Femur (tissue), 1 donor: Measurements from ENCODE around the gene SLC38A8.

ENCODE experiments used
- DNase-seq: peaks from one replicate; pipeline ENCODE4 v3.0.0-alpha.2; 2017

Gene SLC38A8

DNA sequence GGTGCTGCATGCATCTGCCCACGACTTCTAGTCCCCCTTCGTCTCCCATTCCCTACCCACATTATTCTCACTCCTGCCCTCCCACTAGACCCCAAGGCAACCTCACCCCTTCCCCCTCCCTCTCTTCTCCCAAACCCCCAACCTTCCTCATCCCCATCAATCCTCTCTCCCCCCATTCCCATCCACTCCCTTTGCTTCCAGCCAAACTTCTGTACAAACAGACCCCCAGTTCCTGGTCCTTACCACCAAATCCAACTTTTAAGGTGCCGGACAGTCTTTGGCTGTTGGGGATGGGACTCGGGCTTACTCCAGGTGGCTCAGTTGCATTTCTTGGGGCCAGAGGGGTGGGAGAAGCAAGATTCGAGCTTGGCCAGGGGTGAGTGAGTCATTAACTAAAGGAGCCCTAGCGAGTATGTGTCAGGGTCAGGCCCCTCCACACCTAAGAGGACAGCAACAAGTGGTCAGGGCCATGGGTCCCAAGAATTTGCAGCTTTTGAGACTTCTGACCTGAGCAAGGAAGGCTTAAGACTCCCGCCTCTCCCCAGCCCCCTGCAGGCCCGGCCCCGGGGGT is at the start of gene SLC38A8:
SLC38A8 (minus strand) TSS at position 488 of the 571 bp plus-strand sequence. CDS start 638 bp downstream, outside the sequence.
- DNase-seq = no peak

DNA sequence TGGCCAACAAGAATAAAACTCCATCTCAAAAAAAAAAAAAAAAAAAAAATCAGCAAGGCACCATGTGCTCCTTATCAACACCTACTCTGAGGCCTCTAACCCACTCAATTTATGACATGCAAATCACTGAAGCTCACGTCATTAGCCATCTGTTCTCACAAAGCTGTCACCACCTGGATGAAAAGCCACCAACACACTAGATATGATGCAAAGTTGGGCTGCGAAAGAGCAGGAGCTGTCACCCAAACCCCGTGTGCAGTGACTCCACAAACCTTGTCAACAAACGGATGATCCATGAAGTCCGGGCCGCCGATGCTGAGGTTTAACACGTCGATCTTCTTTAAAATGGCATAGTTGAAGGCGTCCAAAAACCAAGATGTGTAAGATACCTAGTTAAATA is 48.9 kb upstream of the SLC38A8 start:
- no peak for DNase-seq

DNA sequence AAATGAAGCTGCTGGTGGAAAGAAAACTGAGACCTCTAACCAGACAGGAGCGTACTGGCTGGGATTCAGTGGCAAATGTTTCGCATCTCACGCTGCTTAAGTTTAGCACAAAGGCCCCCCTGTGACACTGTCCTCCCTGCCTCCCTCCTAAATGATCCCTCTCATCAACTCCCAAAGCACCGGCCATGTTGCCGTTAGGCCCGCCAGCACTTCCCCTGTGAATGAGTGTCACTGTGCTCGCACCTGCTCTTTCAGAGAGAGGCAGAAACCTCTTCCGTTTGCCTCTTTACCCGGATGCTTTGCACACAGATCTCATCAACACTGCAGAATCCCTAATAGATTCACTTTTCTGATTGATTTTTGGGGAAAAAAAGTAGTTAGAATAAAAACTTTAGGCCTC is 47.6 kb upstream of the SLC38A8 start:
- no peak for DNase-seq

DNA sequence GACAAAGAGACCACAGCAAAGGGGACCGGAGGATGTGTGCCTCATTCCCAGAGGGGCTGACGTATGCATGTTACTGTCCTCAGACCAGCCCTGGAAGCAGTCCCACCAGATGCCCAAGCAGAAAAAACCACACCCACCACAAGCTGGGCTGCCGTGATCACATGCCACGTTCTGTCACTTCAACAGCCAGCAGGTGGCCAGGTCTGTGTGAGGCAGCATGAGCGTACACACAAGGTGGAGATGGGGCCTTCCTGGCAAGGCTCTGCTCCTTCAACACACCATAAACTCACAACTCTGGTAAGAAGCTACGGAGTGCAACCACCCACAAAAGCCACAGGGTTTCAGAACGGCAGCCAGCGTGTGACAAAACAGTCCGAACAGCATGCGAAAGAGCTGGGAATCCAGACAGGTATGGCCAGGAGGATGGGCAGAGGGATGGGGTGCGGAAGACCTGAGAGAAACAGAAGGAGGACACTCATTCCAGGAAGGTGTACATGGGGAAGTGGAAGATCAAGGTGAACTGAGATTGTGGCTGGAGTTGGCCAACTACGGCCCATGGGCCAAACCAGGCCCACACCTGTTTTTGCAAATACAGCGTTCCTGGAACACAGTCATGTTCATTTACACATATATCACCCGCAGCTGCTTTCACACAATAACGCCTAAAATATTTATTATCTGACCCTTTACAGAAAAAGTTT is 46.2 kb upstream of the SLC38A8 start:
- DNase-seq = peak; percentile 47

DNA sequence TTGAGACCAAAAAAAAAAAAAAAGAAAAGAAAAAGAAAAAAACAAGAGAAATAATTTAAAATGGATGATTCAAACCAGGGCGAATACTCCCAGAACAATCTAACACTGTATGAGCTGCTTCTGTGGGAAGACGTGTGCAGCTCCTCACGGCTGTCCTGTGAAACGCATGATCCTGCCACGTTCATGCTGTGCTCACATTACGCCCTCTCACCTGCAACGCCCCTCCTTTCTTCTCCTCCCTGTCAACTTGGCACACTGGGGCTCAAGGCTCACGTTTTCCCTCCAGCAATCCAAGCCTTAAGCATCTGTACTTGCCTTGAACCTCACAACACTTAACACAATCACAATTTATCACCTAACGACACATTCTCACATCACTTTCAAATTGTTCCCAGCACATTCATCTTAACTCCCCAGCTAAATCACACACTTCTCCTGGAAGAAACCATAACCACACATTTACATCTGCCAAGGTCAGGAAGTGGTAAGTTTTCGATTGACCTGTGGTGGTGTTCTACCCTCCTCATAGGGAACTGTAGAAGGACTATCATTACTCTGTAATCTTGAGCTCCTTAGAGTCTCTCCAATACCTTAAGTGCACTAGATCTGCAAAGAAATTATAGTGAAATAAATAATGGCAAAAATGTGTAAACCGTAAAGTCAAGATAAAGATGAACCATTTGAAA is 45.0 kb upstream of the SLC38A8 start:
- DNase-seq = no peak

DNA sequence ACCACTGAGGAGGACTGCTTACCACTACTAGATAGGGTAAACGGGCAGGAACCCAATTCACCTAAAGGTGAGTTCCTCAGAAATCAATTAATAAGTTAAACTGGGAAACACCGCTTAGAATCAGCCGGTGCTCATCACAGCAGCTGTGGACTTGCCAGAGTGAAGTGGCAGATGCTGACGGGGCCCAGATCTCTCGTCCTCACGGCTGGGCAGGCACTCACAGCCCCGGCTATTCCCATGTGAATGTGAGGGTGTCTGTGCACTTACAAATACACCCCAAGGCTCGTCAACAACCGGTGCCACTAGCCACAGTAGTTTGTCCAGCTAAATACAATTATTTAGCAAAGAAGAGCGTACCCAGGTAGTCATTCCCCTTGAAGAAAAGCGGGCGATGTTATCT is 44.4 kb upstream of the SLC38A8 start:
- DNase-seq = no peak

DNA sequence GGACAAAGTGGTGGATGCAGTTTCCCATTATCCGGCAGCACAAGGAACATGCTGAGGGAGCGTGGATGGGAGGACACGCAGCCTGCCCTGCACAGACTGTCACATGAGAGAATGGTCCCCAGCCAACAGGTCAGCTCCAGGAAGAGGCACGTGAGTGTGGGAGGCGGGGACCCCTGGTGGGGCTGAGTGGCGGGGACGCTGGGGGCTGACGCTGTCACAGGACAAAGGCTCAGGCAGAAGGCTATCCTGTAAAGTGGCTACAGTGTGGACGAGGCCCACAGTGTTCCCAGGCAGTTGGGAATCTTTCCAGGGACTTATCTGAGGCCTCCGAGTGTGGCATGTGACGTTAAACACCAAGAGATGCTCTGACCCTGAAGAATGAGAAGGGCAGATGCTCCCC is 43.7 kb upstream of the SLC38A8 start:
- no peak for DNase-seq

DNA sequence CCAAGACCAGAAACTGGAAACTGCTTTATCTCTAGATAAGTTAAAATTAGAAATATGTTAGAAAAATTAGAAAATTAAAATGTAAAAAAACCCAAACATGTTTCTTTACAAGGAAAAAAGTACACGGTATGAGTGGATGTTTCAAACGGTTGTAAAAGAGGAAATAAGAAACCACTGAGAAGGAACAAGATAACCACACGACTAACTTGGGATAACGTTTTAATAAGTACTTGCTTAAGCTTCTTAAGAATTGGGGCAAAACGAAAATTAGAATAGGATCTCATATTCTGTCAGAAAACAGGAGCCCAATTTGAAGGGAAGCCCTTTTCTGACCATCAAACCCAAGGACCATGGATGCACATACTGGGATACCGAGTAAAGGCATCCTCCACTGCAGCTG is 43.2 kb upstream of the SLC38A8 start:
- no peak for DNase-seq

DNA sequence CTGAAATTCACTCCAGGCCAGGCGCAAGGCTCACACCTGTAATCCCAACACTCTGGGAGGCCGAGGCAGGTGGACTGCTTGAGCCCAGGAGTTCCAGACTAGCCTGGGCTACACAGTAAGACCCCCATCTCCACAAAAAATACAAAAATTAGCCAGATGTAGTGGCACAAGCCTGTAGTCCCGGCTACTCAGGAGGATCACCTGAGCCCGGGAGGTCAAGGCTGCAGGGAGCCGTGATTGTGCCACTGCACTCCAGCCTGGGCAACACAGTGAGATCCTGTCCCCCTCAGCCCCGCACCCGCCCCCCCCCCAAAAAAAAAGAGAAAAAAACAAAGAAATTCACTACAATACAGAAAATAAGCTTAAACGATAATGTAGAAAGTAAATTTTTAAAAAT is 42.7 kb upstream of the SLC38A8 start:
- no peak for DNase-seq

DNA sequence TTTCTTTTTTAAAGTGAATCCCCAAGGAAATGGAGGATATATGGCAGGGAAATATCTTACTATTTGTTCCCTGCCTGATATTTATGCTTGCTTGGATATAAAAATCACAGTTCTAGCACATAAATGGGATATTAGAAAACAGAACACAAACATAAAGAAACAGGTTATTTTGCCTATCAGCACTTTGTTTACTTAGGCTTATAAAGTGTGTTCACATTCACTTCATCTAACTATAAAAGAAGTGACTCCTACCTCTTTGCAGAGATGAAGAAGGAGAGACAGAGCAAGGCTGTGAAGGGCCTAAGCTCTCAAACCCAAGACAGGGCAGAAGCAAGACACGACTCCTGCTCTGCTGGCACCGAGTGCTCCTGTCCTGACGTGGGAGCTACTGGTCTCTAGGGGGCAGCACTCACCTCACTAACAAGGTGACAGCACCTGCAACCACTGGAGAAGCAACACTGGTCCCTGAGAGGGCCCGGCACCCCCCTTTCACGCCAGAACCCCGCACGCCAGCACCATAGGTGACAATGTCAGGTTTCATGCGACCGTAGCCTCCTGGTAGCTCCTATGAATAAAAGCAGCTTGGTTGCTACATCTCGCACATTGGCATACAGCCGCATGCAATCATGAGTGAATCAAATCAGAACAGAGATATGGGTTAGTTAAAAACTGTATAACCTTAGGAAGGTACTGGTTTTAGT is 42.1 kb upstream of the SLC38A8 start:
- peak; percentile 41 for DNase-seq

DNA sequence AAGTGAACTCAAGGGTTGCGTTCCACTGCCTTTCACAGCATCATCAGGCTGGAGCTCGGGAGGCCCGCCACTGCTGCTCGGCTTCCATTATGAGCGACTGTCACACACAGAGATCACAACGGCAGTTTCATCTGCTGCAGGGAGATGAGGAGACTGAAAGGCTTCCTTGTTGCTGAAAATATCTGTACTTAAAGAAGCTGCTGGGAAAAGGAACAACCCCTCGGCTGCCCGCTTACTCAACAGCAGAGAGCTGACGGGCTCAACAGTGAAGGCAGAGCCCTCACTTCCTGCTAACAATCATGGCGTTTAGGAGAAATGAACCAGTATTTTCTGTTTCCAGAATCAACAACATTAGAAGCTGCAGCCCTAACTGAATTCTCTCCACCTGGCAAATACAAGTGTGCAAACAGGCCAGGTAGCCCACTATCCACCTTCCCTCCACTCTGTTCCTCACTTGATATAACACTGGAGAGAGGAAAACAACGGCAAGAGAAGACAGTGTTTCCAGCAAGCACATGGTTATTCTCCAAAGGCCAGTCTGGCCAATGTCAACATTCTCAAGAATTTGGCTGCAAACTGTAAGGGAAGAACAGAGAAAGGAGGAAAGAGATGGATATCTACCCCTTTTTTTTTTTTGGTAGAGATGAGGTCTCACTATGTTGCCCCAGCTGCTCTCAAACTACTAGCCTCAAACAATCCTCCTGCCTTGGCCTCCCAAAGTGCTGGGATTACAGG is 40.4 kb upstream of the SLC38A8 start:
- no peak for DNase-seq

DNA sequence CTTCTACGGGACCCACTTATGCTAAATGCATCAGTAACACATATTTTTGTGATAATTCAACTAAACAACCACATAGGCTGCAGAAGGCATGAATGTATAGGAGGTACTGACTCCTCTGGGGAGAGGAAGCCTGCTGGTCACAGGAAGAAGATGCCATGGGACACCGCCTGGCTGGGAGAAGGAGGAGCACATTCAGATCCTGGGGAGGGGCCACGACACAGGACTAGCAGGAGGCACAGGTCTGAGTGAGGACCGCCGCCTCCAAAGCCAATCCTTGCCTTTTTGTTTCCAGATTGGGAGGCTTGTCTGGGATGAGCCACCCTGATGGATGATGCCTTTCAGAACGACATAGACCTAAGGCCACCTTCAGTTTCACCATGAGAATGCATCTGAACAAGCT is 39.5 kb upstream of the SLC38A8 start:
- no peak for DNase-seq

DNA sequence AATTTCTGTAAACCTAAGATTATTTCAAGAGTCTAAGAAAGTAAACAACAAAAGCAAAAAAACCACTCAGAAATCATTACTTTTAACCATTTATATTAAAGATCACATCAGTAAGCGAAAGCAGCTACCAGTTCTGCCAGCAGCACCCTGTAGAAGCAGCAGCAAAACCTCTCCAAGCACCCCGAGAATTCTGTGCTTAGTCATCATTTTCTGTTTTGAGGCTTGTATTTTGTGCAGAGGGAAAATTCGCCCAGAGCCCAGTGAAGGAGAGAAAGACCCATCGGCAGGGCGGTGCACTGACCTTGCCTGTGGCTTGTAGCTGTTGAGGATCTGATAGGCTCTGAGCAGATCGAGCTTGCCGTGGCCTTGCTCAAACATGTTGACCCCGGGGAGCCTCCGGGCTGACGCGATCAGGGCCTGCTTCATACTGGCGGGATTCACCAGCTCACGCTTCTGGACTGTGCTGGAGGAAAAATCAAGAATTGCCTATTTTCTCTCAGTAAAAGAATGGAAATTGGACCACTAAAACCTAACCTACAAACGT is 38.9 kb upstream of the SLC38A8 start:
- DNase-seq = no peak

DNA sequence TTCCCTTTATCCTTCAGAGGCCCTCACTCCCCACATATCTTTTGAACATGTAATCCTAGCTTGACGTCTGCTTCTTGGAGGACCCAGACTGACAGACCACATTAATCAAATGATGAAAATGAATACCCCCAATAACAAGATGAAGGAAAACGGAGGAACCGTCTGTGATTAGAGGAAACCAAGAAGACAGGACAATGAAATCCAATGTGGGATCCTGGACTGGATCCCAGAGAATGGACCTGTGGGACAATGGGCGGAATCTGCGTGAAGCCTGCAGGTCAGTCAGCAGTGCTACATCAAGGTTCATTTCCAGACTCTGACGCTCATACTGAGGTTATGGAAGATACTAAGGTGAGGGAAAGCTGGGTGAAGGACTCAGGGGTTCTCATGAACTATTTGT is 38.2 kb upstream of the SLC38A8 start:
- no peak for DNase-seq

DNA sequence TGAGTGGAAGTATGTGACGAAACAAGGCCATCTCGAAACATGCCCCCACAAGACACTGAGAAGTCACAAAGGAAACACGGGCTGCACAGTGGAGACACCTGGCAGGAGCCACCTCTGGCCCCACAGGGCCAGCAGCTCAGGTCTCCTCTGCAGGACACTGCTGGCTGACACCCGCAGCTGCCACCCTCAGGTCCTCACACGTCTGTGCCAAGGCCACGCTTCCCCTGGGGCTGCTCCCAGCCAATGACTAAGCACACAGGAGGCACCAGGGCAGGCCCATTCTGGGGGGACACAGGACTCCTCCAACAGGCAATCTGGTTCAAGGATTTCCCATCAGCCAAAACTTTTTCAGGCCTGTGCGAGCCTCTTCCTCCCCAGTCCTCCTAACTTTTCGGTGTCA is 37.8 kb upstream of the SLC38A8 start:
- no peak for DNase-seq

DNA sequence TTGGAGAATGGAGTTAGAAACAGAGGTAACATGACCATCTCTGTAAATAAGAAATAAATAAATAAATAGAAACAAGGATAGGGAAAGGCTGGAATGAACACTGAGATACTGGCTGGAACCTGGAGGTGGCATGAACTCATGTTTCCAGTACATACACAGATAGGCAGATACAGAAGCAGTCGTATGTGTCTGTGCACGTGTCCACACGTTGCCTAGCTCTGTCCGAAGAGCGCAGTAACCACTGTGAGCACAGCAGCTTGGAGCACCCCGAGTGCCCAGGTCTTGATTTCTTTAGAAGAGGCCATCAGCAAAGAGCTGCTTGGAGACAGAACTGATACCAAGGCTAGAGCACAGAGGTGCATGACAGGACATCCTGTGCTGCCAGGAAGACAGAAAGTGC is 37.1 kb upstream of the SLC38A8 start:
- no peak for DNase-seq

DNA sequence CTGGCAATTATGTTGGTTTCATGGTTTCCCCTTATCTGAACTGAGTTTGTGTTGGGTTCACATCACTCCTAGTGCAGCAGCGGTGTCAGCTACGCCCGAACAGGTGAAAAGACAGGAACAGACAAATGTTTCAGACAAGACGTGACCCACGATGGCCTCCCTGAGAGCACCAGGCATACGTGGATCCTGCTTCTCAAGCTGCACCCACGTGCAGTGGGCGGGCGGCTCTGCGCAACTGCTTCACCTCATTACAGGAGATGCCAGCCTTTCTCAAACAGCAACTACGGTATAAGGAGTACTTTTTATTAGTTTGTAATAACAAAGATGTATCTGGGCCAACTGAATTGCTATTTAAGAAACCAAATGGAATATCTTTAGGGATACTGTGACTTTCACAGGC is 32.8 kb upstream of the SLC38A8 start:
- no peak for DNase-seq

DNA sequence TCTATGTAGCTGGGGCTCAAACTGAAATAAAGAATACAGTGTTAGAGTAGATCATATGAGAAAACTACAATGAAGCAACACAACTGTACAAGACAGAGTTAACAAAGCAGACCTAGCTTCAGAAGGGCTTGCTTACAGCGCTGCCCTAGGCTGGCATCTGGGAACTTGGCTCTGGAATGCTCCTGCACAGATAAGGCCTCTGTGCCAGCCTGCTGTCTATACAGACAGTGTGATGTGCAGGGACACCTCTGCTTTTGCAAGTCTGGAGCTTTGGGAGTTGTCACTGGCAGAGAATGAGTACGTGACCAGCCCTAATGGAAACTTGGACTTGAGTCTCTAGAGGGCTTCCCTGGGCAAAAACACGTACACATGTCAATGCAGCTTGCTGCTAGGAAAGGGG is 32.1 kb upstream of the SLC38A8 start:
- DNase-seq = no peak

DNA sequence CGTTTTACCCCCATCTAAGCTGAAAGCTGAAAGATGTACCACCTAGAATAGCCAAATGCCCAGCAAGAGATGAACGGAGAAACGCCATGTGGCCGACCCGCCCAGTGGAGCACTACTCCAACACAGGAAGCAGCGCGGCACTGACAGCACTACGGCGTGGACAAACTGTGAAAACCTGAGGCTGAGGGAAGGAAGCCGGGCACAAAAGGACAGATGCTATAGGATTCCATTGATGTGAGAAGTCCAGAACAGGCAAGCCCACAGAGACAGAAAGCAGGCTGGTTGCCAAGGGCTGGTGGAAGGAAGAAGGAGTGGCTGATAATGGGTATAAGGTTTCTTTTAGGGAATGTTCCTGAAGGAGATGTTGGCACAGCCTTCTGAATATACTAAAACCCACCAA is 29.4 kb upstream of the SLC38A8 start:
- no peak for DNase-seq

DNA sequence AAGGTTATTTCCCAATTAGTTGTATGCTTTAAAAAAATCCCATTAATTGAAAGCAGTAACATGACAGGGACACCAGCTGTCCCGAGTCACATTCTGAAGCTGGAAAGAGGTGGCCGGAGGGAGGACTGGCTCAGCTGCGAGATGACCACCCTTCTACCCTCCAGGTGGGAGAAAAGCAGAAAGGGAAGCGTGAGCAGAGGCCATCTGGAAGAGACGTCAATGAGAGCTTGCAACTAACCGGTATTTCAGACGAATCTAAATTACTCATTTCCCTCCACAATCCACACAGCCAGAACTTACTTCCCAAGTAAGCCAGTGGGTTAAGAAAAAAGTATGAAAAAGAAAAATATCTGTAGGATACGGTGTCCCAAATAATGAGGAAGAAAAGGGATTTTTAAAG is 28.5 kb upstream of the SLC38A8 start:
- no peak for DNase-seq

DNA sequence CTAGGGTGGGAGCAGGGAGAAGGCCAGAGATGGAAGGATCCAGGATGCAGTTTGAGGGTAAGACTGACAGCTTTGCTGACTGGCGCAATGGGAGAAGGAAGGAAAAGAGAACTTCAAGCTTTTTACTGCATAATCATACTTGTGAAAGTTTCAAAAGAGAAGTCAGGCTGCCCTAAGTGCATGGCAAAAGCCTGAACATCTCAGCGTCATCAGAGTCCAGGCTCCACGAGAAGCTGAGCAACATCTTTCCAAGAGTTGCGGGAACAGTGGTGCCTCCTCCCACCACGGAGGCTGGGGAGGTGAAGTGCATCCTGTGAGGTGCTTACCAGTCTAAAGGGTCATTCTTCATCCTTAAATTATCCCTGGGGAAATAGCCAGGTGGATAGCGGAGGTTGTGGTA is 26.9 kb upstream of the SLC38A8 start:
- DNase-seq = no peak

DNA sequence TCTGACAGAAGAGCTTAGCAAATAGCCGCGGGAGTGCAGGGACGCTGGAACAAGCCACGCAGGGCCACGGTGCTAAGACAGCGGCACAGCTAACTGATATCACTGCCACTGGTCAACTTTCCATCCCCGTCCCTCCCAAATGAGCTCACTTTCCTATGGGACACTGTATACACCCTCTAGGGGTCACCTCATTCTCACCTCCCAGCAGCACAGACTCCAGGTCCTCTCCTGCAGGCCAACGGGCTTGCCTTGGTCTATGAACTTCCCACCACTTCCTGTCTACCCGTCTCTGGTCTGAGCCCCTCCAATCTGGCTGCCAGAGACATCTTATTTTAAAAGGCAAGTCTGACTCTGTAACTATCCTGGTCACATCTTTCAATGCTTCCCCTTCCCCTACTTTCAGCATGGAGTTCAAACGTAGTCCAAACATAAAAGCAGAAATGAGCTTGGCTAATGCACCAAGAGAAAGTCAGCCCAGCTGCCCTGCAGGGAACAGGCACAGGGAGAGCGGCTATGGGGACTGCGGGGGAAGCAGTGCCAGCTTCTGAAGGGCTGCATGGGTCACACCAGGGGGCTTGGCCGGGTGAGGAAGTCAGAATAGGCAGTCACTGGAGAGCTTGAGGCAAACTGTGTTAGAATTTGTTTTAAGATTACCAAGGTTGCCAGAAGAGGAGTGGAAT is 26.3 kb upstream of the SLC38A8 start:
- no peak for DNase-seq
